Mesendoderm (in vitro differentiated cells): ENCODE measurements around the gene TNS3.

Experiments
- DNase-seq: peaks from one replicate; pipeline ENCODE4 v3.0.0; 2013
- H2AK5ac ChIP-seq: 2 replicates; pipeline ENCODE4 v1.6.1; 2013; ENCODE audit warnings: low read length, inconsistent platforms
- H2BK120ac ChIP-seq: 2 replicates; pipeline ENCODE4 v1.6.1; 2013; ENCODE audit warnings: low read depth, mild to moderate bottlenecking, low read length, moderate library complexity, mixed read lengths
- H2BK15ac ChIP-seq: replicated peaks from 2 replicates; pipeline ENCODE4 v1.6.1; 2013; ENCODE audit warnings: low read depth, mild to moderate bottlenecking, moderate library complexity
- H2BK5ac ChIP-seq: 2 replicates; pipeline ENCODE4 v1.6.1; 2013; ENCODE audit warnings: low read length, inconsistent platforms
- H3K18ac ChIP-seq: 2 replicates; pipeline ENCODE4 v1.6.1; 2013; ENCODE audit warnings: mild to moderate bottlenecking, low read length, mixed read lengths
- H3K23ac ChIP-seq: one replicate; pipeline ENCODE4 v1.6.1; 2013; ENCODE audit warnings: low read length
- H3K27ac ChIP-seq: 2 replicates; pipeline ENCODE4 v1.5.1; 2013; ENCODE audit warnings: low read depth, mild to moderate bottlenecking, inconsistent platforms, low read length, moderate library complexity
- H3K27me3 ChIP-seq: 2 replicates; pipeline ENCODE4 v1.6.1; 2013; ENCODE audit warnings: low read length, control low read depth, mild to moderate bottlenecking, inconsistent platforms; ENCODE audit not compliant: insufficient read depth, poor library complexity
- H3K36me3 ChIP-seq: 2 replicates; pipeline ENCODE4 v1.6.1; 2013; ENCODE audit warnings: low read length, inconsistent platforms; ENCODE audit not compliant: control insufficient read depth, insufficient read depth
- H3K4ac ChIP-seq: one replicate; pipeline ENCODE4 v1.6.1; 2013; ENCODE audit warnings: low read depth, mild to moderate bottlenecking, low read length, moderate library complexity
- H3K4me1 ChIP-seq: 2 replicates; pipeline ENCODE4 v1.6.1; 2013; ENCODE audit warnings: low read depth, low read length, inconsistent platforms; ENCODE audit not compliant: control insufficient read depth
- H3K4me2 ChIP-seq: 2 replicates; pipeline ENCODE4 v1.6.1; 2013; ENCODE audit warnings: low read length
- H3K4me3 ChIP-seq: 2 replicates; pipeline ENCODE4 v1.5.1; 2013; ENCODE audit warnings: mild to moderate bottlenecking, low read length
- H3K56ac ChIP-seq: one replicate; pipeline ENCODE4 v1.6.1; 2013; ENCODE audit warnings: low read length
- H3K79me1 ChIP-seq: 2 replicates; pipeline ENCODE4 v1.6.1; 2013; ENCODE audit warnings: low read length, inconsistent platforms
- H3K79me2 ChIP-seq: 2 replicates; pipeline ENCODE4 v1.6.1; 2013; ENCODE audit warnings: mild to moderate bottlenecking, low read length; ENCODE audit not compliant: control insufficient read depth, insufficient read depth
- H3K9ac ChIP-seq: 2 replicates; pipeline ENCODE4 v1.6.1; 2013; ENCODE audit warnings: low read length, inconsistent platforms
- H4K5ac ChIP-seq: one replicate; pipeline ENCODE4 v1.6.1; 2013; ENCODE audit warnings: low read length
- H4K8ac ChIP-seq: one replicate; pipeline ENCODE4 v1.6.1; 2013; ENCODE audit warnings: low read depth, mild to moderate bottlenecking, control low read depth, low read length, moderate library complexity
- whole genome bisulfite sequencing: extraction: QIAGEN DNeasy Blood & Tissue Kit; methylation state at CpG from one replicate; pipeline ENCODE4 v1.1.7; 2013; ENCODE audit warnings: low lambda C conversion rate, missing lambda C conversion rate; ENCODE audit not compliant: insufficient coverage; ENCODE audit errors: extremely low coverage; 5-methylcytosine and 5-hydroxymethylcytosine counted together

The TNS3 gene

DNA sequence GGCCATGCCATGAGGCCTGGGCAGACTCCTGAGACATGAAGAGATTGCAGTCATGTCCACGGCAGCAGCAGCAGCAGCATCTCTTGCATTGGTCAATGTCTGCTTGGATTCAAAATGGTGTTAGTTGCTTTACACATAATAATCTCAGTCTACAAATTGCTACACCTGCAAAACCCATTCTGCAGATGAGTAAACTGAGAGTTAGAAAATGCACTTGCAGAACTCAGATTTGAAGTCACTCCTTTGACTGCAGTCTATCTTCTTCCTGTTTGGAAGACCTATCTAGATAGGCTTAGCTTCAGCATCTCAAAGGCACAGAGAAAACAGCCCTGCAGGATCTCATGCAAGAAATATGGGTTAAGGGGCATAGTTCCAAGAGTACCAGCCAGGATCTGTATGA is 350.3 kb downstream of the TNS3 start:
- H3K79me2 ChIP-seq = no peaks in the 10 kb centered on the region

DNA sequence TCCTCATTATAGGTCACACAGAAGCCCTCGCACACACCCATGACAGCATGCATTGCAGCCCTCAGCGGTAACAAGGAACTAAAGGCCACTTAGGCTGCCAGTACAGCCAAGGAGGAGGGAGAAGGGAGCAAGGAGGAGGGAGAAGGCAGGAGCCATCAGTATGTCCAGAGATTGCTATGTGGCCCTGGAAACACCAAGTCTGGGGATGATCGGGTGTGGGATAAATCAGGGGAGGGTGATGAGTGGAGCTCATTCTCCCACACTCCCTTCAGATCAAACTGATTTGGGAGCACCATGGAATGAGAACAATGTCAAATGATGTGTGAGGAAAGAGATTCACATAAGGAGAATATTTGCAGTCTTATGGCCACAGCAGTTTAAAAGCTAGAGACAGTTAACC is 350.9 kb downstream of the TNS3 start:
- Histone ChIP-seq H3K79me1 (no peaks in the 10 kb centered on the region), H4K8ac (no peak overlapping the region), H3K18ac (no peak overlapping the region), H3K4ac (no peak overlapping the region), H3K23ac (no peak overlapping the region), H3K56ac (no peak overlapping the region), H3K79me2 (no peaks in the 10 kb centered on the region), H3K4me2 (no peak overlapping the region), H2BK120ac (no peak overlapping the region), H3K27ac (no peak overlapping the region), H4K5ac (no peak overlapping the region), H3K4me3 (no peak overlapping the region), H2BK15ac (no peak overlapping the region), H3K9ac (no peak overlapping the region), H2BK5ac (no peak overlapping the region), H2AK5ac (no peak overlapping the region), H3K27me3 (no peaks in the 10 kb centered on the region), H3K36me3 (no peaks in the 10 kb centered on the region), H3K4me1 (no peaks in the 10 kb centered on the region)
- DNase-seq = no peak
- WGBS = no CpG with 5 or more reads among the region's 3 CpGs

More for the DNA sequence above, 350.3 kb downstream of the TNS3 start:
- H3K18ac ChIP-seq = no peak overlapping the region
- no peak overlapping the region for H4K8ac ChIP-seq
- no peak overlapping the region for H3K4me3 ChIP-seq
- H3K4ac ChIP-seq = no peak overlapping the region
- no peak for DNase-seq
- no CpG with 5 or more reads among the region's 1 CpG for WGBS
- H3K23ac ChIP-seq = no peak overlapping the region
- no peak overlapping the region for H3K56ac ChIP-seq
- H3K27ac ChIP-seq = no peak overlapping the region
- H4K5ac ChIP-seq = no peak overlapping the region
- H3K79me1 ChIP-seq = no peaks in the 10 kb centered on the region
- H3K4me2 ChIP-seq = no peak overlapping the region
- no peaks in the 10 kb centered on the region for H3K4me1 ChIP-seq
- no peak overlapping the region for H2BK120ac ChIP-seq
- no peak overlapping the region for H3K9ac ChIP-seq
- no peak overlapping the region for H2BK15ac ChIP-seq
- H3K36me3 ChIP-seq = no peaks in the 10 kb centered on the region
- H2BK5ac ChIP-seq = no peak overlapping the region
- no peaks in the 10 kb centered on the region for H3K27me3 ChIP-seq
- H2AK5ac ChIP-seq = no peak overlapping the region

DNA sequence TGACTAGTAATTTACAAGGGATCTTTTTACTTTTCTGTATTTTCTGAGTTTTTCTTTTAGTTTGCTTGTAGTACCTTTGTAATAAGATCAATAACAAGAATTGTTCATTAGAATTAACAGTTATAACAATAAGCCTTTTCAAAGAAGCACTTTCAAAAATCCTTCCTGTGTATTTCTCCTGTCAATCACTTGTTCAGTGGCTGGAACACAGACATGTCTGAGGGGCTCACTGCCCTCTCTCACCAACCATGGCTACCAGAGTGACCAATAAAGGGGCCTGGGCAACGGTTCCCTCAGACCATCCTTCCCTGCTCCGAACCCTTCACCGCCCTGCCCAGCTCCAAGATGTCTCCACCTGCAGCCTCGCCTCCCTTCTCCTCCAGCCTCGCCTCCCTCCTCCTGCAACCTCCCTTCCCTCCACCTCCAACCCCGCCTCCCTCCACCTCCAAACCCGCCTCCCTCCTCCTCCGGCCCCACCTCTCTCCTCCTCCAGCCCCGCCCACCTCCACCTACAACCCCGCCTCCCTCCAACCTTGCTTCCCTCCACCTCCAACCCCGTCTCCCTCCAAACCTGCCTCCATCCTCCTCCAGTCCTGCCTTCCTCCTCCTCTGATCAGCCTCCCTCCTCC is 353.4 kb downstream of the TNS3 start:
- no peaks in the 10 kb centered on the region for H3K79me2 ChIP-seq
- no peak overlapping the region for H3K4me3 ChIP-seq
- H2AK5ac ChIP-seq = no peak overlapping the region
- H3K4ac ChIP-seq = no peak overlapping the region
- H3K18ac ChIP-seq = no peak overlapping the region
- WGBS = 100% methylated on average over 1 of the region's 11 CpGs
- no peak overlapping the region for H2BK5ac ChIP-seq
- no peaks in the 10 kb centered on the region for H3K4me1 ChIP-seq
- H3K79me1 ChIP-seq = no peaks in the 10 kb centered on the region
- no peak overlapping the region for H4K8ac ChIP-seq
- no peaks in the 10 kb centered on the region for H3K36me3 ChIP-seq
- no peak overlapping the region for H3K27ac ChIP-seq
- DNase-seq = peak; percentile 44
- no peak overlapping the region for H2BK15ac ChIP-seq
- H3K56ac ChIP-seq = no peak overlapping the region
- H3K9ac ChIP-seq = no peak overlapping the region
- no peak overlapping the region for H3K23ac ChIP-seq
- no peak overlapping the region for H3K4me2 ChIP-seq
- no peaks in the 10 kb centered on the region for H3K27me3 ChIP-seq
- H4K5ac ChIP-seq = no peak overlapping the region
- H2BK120ac ChIP-seq = no peak overlapping the region

DNA sequence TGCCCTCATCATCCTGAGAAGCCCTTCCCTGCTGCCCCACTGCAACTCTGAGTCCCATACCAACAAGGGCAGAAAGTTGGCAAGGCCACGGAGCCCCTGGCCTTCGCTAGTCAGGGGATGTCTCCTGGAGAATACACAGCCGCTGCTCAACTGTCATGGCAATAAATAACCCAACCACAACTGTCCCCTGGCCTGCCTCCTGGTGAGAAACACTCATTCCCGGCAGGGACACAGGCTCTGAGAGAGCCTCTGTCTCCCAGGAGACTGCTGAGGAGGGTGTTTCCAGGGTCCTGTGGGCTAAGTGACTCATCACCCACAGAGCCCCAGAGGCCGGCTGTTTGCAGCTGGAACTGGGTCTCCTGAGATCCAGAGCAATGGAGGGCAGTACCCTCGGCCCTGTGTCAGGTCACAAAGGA is 354.1 kb downstream of the TNS3 start:
- Histone ChIP-seq H3K79me1 (no peaks in the 10 kb centered on the region), H3K4me3 (no peak overlapping the region), H3K23ac (no peak overlapping the region), H3K9ac (no peak overlapping the region), H3K4ac (no peak overlapping the region), H3K56ac (no peak overlapping the region), H3K27ac (no peak overlapping the region), H2BK15ac (no peak overlapping the region), H3K18ac (no peak overlapping the region), H2BK120ac (no peak overlapping the region), H3K4me2 (no peak overlapping the region), H2BK5ac (no peak overlapping the region), H4K5ac (no peak overlapping the region), H3K27me3 (no peaks in the 10 kb centered on the region), H2AK5ac (no peak overlapping the region), H3K36me3 (no peaks in the 10 kb centered on the region), H4K8ac (no peak overlapping the region), H3K79me2 (no peaks in the 10 kb centered on the region), H3K4me1 (no peaks in the 10 kb centered on the region)
- no CpG with 5 or more reads among the region's 6 CpGs for WGBS
- no peak for DNase-seq

GRCh38 chr7:47226696-47227095 is 355.2 kb downstream of the TNS3 start:
- H3K4me1 ChIP-seq = no peaks in the 10 kb centered on the region
- H2BK5ac ChIP-seq = no peak overlapping the region
- H4K5ac ChIP-seq = no peak overlapping the region
- H3K4ac ChIP-seq = no peak overlapping the region
- H2AK5ac ChIP-seq = no peak overlapping the region
- no CpG with 5 or more reads among the region's 5 CpGs for WGBS
- DNase-seq = no peak
- no peak overlapping the region for H2BK15ac ChIP-seq
- no peaks in the 10 kb centered on the region for H3K36me3 ChIP-seq
- no peak overlapping the region for H3K9ac ChIP-seq
- H3K4me2 ChIP-seq = no peak overlapping the region
- no peak overlapping the region for H4K8ac ChIP-seq
- no peaks in the 10 kb centered on the region for H3K27me3 ChIP-seq
- no peak overlapping the region for H3K56ac ChIP-seq
- no peak overlapping the region for H3K18ac ChIP-seq
- H3K23ac ChIP-seq = no peak overlapping the region
- no peak overlapping the region for H3K27ac ChIP-seq
- H2BK120ac ChIP-seq = no peak overlapping the region
- H3K4me3 ChIP-seq = no peak overlapping the region
- H3K79me1 ChIP-seq = no peaks in the 10 kb centered on the region
- no peaks in the 10 kb centered on the region for H3K79me2 ChIP-seq
